ENCODE results near the gene MRPS26.

GRCh38 chr20:3094848-3095629, 49.2 kb downstream of the MRPS26 start:
- TF ChIP-seq CTCF (IDR thresholded peaks at IDR 0.05; ENCODE audit: insufficient read depth, low read depth, low read length): no peak
- TF ChIP-seq EZH2 (IDR thresholded peaks at IDR 0.05; ENCODE audit: insufficient read depth, low read length): no peak
